Spleen (tissue), 11 donors: ENCODE data around the gene FGF14. TPM values are rescaled to one million over a fixed set of nuclear protein-coding genes. Genes with fewer than 3 reads are reported as not detected.
"Not testable (repeated sequence)": the region's sequence is repeated elsewhere in the genome, so short reads cannot be mapped to it uniquely, and the experiment has no call there.

ENCODE experiments used
- DNase-seq: peaks from one replicate; pipeline ENCODE4 v3.0.0-alpha.2; 2020
- H3K27ac ChIP-seq, 8 donors: fragments of 200-600 bp; sonication (generic) in 7 of 8; 1 replicate in 4 of 8; 2 replicates in 4 of 8; pipeline versions ENCODE4 v1.5.0 to v1.8.0; 2016 to 2021; ENCODE audit warnings: inconsistent platforms in 4 of 8, mild to moderate bottlenecking in 4 of 8, moderate library complexity in 1 of 8
- H3K27me3 ChIP-seq, 7 donors: fragments of 200-600 bp; sonication (generic) in 6 of 7; replicated peaks in 1 of 7; 1 replicate in 4 of 7; 2 replicates in 3 of 7; pipeline versions ENCODE4 v1.5.0 to v1.8.0; 2016 to 2021; ENCODE audit warnings: inconsistent platforms in 3 of 7, mild to moderate bottlenecking in 1 of 7
- H3K36me3 ChIP-seq, 6 donors: fragments of 200-600 bp; sonication (generic) in 5 of 6; 1 replicate in 4 of 6; 2 replicates in 2 of 6; pipeline versions ENCODE4 v1.5.0 to v1.8.0; 2016 to 2021; ENCODE audit warnings: inconsistent platforms in 2 of 6
- H3K4me1 ChIP-seq, 6 donors: fragments of 200-600 bp; sonication (generic) in 5 of 6; 1 replicate in 3 of 6; 2 replicates in 3 of 6; pipeline versions ENCODE4 v1.5.0 to v1.8.0; 2016 to 2021; ENCODE audit warnings: inconsistent platforms in 3 of 6
- H3K4me3 ChIP-seq, 8 donors: fragments of 200-600 bp; sonication (generic) in 7 of 8; 1 replicate in 4 of 8; 2 replicates in 4 of 8; pipeline versions ENCODE4 v1.5.0 to v1.8.0; 2016 to 2021; ENCODE audit warnings: inconsistent platforms in 4 of 8, mild to moderate bottlenecking in 4 of 8, moderate library complexity in 2 of 8
- H3K9me3 ChIP-seq, 8 donors: fragments of 200-600 bp; sonication (generic) in 7 of 8; 1 replicate in 4 of 8; 2 replicates in 4 of 8; pipeline versions ENCODE4 v1.5.0 to v1.8.0; 2016 to 2021; ENCODE audit warnings: inconsistent platforms in 4 of 8
- CTCF ChIP-seq, 11 experiments: fragments of 200-600 bp in 7 of 11; fragments of 450-650 bp in 4 of 11; sonication (generic) in 4 of 11; IDR thresholded peaks in 8 of 11; conservative IDR thresholded peaks in 3 of 11; 1 replicate in 7 of 11; 2 replicates in 4 of 11; pipeline versions ENCODE4 v1.4.0 to v1.8.0; 2016 to 2021; ENCODE audit warnings: antibody characterized with exemption in 11 of 11, inconsistent platforms in 4 of 11, mild to moderate bottlenecking in 1 of 11
- POLR2A ChIP-seq, 3 donors: fragments of 450-650 bp; IDR thresholded peaks; one replicate each; pipeline ENCODE4 v1.5.1; 2017; ENCODE audit warnings: antibody characterized with exemption in 3 of 3, mild to moderate bottlenecking in 1 of 3
- POLR2AphosphoS5 ChIP-seq, 3 donors: sonication (generic); formaldehyde crosslinking; IDR thresholded peaks; one replicate each; pipeline ENCODE4 v1.5.1; 2017; ENCODE audit warnings: antibody characterized with exemption in 3 of 3
- WGBS, 5 donors: extraction: QIAGEN DNeasy Blood & Tissue Kit in 3 of 5; methylation state at CpG; one replicate each; pipeline versions ENCODE4 v1.1.5 to v1.1.7; 2013 to 2018; 5-methylcytosine and 5-hydroxymethylcytosine counted together
- intact Hi-C: fragments of 100-400 bp; cut with DNase I; formaldehyde crosslinking; loops from one replicate; pipeline ENCODE4 v1.15.0; 2023; ENCODE audit warnings: low total_unique reads
- polyA plus RNA-seq, 3 donors: library from polyadenylated mRNA; stranded (reverse); fragments of 200-250 nt; gene quantifications; one replicate each; pipeline ENCODE4 v1.2.1, GENCODE V29; 2013
- total RNA-seq, 7 donors: library from RNA; depleted of rRNA in 3 of 7; stranded (reverse); fragments of >200 nt in 3 of 7; fragmentation: NEBNext Ultra II Directional in 4 of 7; extraction: Animal tissue kit (Norgen Biotek cat#: 25700) in 4 of 7; gene quantifications; one replicate each; pipeline versions ENCODE4 v1.1.0 to v1.2.1, GENCODE V29; 2016 to 2021
- donor health status: healthy with polysubstance abuse.
- donor health status: DM: no; HTN: no; CAD: no; lungs with moderate emphysema.
- donor health status: DM: no; HTN: no; CAD: no.
- donor health status: Bipolar disorder and iron deficiency.
- donor health status: healthy.
- donor health status: DM: no; HTN: no; CAD: no.
- donor health status: DM: yes; HTN: yes; CAD: no.

FGF14 gene
- total and polyA plus RNA-seq, 10 donors: 0.03 to 1.1 (median 0.05) TPM; not detected in 3

- DNase-seq: no peak
- Histone ChIP-seq H3K27me3 (no peaks in the 10 kb centered on the region), H3K4me1 (no peaks in the 10 kb centered on the region), H3K9me3 (peaks cover 0 to 34% (median 21%) of the 10 kb centered on the region in 8 donors), H3K4me3 (no peak overlapping the region), H3K36me3 (no peaks in the 10 kb centered on the region), H3K27ac (no peak overlapping the region)
- no peak for TF ChIP-seq CTCF (IDR thresholded peaks at IDR 0.05 in 8 of 11, conservative IDR thresholded peaks at IDR 0.05 in 3 of 11)
- no peak for TF ChIP-seq POLR2AphosphoS5 (IDR thresholded peaks at IDR 0.05)
- no peak for TF ChIP-seq POLR2A (IDR thresholded peaks at IDR 0.05)
- intact Hi-C loops: no loop called here
These were observed 384.6 kb downstream of the FGF14 start for GRCh38 chr13:102017248-102017647.

GRCh38 chr13:102012299-102013293 lies 389.3 kb downstream of the FGF14 start:
- peaks cover 0 to 14% (median 11%) of the 10 kb centered on the region in 8 donors for H3K9me3 ChIP-seq
- intact Hi-C loops: no loop called here
- no peak overlapping the region for H3K27ac ChIP-seq
- no peaks in the 10 kb centered on the region for H3K36me3 ChIP-seq
- no peaks in the 10 kb centered on the region for H3K27me3 ChIP-seq
- TF ChIP-seq CTCF (IDR thresholded peaks at IDR 0.05 in 8 of 11, conservative IDR thresholded peaks at IDR 0.05 in 3 of 11): no peak
- H3K4me3 ChIP-seq: no peak overlapping the region
- no peaks in the 10 kb centered on the region for H3K4me1 ChIP-seq
- DNase-seq: no peak
- WGBS, 5 donors: 66 to 86% (median 71%) methylated on average over 7 of the region's 7 CpGs

- 72 to 75% (median 74%) methylated on average over 5 of the region's 5 CpGs for WGBS, 5 donors
- H3K4me1 ChIP-seq, H3K4me3 ChIP-seq, DNase-seq, H3K27ac ChIP-seq, intact Hi-C loops, H3K27me3 ChIP-seq, H3K9me3 ChIP-seq, H3K36me3 ChIP-seq: not testable (repeated sequence)
These were observed 390.4 kb downstream of the FGF14 start for GRCh38 chr13:102011455-102011854.

- H3K4me1 ChIP-seq: no peaks in the 10 kb centered on the region
- WGBS, 5 donors: 65 to 76% (median 73%) methylated on average over 5 of the region's 5 CpGs
- TF ChIP-seq POLR2AphosphoS5 (IDR thresholded peaks at IDR 0.05) (no peak), CTCF (IDR thresholded peaks at IDR 0.05 in 8 of 11, conservative IDR thresholded peaks at IDR 0.05 in 3 of 11) (no peak)
- H3K27ac ChIP-seq: no peak overlapping the region
- H3K27me3 ChIP-seq: no peaks in the 10 kb centered on the region
- DNase-seq: no peak
- H3K9me3 ChIP-seq: no peaks in the 10 kb centered on the region
- no peak overlapping the region for H3K4me3 ChIP-seq
- H3K36me3 ChIP-seq: no peaks in the 10 kb centered on the region
- intact Hi-C loops: no loop called here
These were observed 397.8 kb downstream of the FGF14 start for GRCh38 chr13:102003848-102004570.
